Breast epithelium (tissue), 3 donors: ENCODE data around the gene STRBP.

Experiments used
- CTCF ChIP-seq, 3 donors: fragments of 450-650 bp; IDR thresholded peaks; one replicate each; pipeline ENCODE4 v1.5.1; 2016 to 2017; ENCODE audit warnings: antibody characterized with exemption in 3 of 3, mild to moderate bottlenecking in 3 of 3, moderate library complexity in 3 of 3
- POLR2A ChIP-seq: fragments of 450-650 bp; IDR thresholded peaks from one replicate; pipeline ENCODE4 v1.6.1; 2016; ENCODE audit warnings: antibody characterized with exemption, mild to moderate bottlenecking, moderate library complexity
- POLR2AphosphoS5 ChIP-seq, 3 donors: sonication (generic); formaldehyde crosslinking; IDR thresholded peaks; one replicate each; pipeline ENCODE4 v1.6.1; 2017; ENCODE audit warnings: antibody characterized with exemption in 3 of 3

- TF ChIP-seq POLR2AphosphoS5 (IDR thresholded peaks at IDR 0.05) (no peak), CTCF (IDR thresholded peaks at IDR 0.05) (no peak), POLR2A (no peak)
Observed at GRCh38 chr9:123268199-123268464, 254 bp downstream of the STRBP start.
